Naive thymus-derived CD4-positive, alpha-beta T cell (primary cell): ENCODE measurements around the gene FBXO33. TPM values are rescaled to one million over a fixed set of nuclear protein-coding genes. Genes with fewer than 3 reads are reported as not detected.

Experiments used
- ATAC-seq: fragments of 150-1000 bp; cut with Tn5 transposase; 2 replicates; pipeline ENCODE4 v1.10.0; 2021; ENCODE audit warnings: mild to moderate bottlenecking, moderate library complexity
- CTCF ChIA-PET: fragments of 350-600 bp; sonication (Branson Sonifier 250); formaldehyde crosslinking; loops from one replicate; lab custom pipeline; 2021; ENCODE audit warnings: antibody characterized with exemption; lab: Charles Lee
- POLR2A ChIA-PET: fragments of 350-600 bp; sonication (Branson Sonifier 250); formaldehyde crosslinking; loops from one replicate; lab custom pipeline; 2021; ENCODE audit warnings: antibody characterized with exemption, inconsistent platforms; lab: Charles Lee
- DNase-seq, 9 donors: peaks; one replicate each; pipeline versions ENCODE4 v3.0.0 to v3.0.0-alpha.2; 2020 to 2022; ENCODE audit warnings: mixed read lengths in 1 of 9
- H3K27ac ChIP-seq: one replicate; pipeline ENCODE4 v1.7.0; 2013; ENCODE audit warnings: mild to moderate bottlenecking, low read depth, low read length, moderate library complexity
- H3K27me3 ChIP-seq, 2 donors: one replicate each; pipeline ENCODE4 v1.7.0; 2013; ENCODE audit warnings: low read length in 2 of 2, mild to moderate bottlenecking in 2 of 2, moderate library complexity in 2 of 2; ENCODE audit not compliant: control insufficient read depth in 2 of 2, insufficient read depth in 2 of 2
- H3K36me3 ChIP-seq, 3 experiments: 1 replicate in 2 of 3; 2 replicates in 1 of 3; pipeline ENCODE4 v1.7.0; 2013; ENCODE audit warnings: low read length in 3 of 3, mild to moderate bottlenecking in 3 of 3, moderate library complexity in 1 of 3; ENCODE audit not compliant: insufficient read depth in 3 of 3, control insufficient read depth in 2 of 3
- H3K4me1 ChIP-seq, 2 donors: one replicate each; pipeline ENCODE4 v1.7.0; 2013; ENCODE audit warnings: low read length in 2 of 2, mild to moderate bottlenecking in 2 of 2, moderate library complexity in 1 of 2; ENCODE audit not compliant: control insufficient read depth in 2 of 2, insufficient read depth in 2 of 2
- H3K4me3 ChIP-seq: 2 replicates; pipeline ENCODE4 v1.7.0; 2013; ENCODE audit warnings: mild to moderate bottlenecking, low read length
- H3K9me3 ChIP-seq, 3 experiments: 1 replicate in 2 of 3; 2 replicates in 1 of 3; pipeline ENCODE4 v1.7.0; 2013; ENCODE audit warnings: low read length in 3 of 3; ENCODE audit not compliant: control insufficient read depth in 2 of 3
- H3K27ac Mint-ChIP-seq, 9 donors: one replicate each; pipeline ENCODE4 v1.8.0; 2020 to 2022; ENCODE audit warnings: mixed read lengths in 9 of 9, mild to moderate bottlenecking in 8 of 9, moderate library complexity in 5 of 9, inconsistent platforms in 2 of 9
- H3K27me3 Mint-ChIP-seq, 5 donors: one replicate each; pipeline ENCODE4 v1.8.0; 2021 to 2022; ENCODE audit warnings: mixed read lengths in 5 of 5, mild to moderate bottlenecking in 1 of 5
- H3K36me3 Mint-ChIP-seq, 5 donors: one replicate each; pipeline ENCODE4 v1.8.0; 2020 to 2022; ENCODE audit warnings: mixed read lengths in 5 of 5, mild to moderate bottlenecking in 3 of 5, inconsistent platforms in 1 of 5
- H3K4me1 Mint-ChIP-seq, 7 donors: one replicate each; pipeline ENCODE4 v1.8.0; 2020 to 2022; ENCODE audit warnings: mixed read lengths in 7 of 7, mild to moderate bottlenecking in 3 of 7, inconsistent platforms in 1 of 7
- H3K4me3 Mint-ChIP-seq, 10 donors: one replicate each; pipeline ENCODE4 v1.8.0; 2020 to 2022; ENCODE audit warnings: mild to moderate bottlenecking in 10 of 10, mixed read lengths in 10 of 10, moderate library complexity in 6 of 10, inconsistent platforms in 2 of 10
- H3K9me3 Mint-ChIP-seq, 11 donors: one replicate each; pipeline ENCODE4 v1.8.0; 2020 to 2022; ENCODE audit warnings: mixed read lengths in 11 of 11, mild to moderate bottlenecking in 4 of 11, inconsistent platforms in 1 of 11, moderate library complexity in 1 of 11
- intact Hi-C, 2 donors: fragments of 100-400 bp; cut with micrococcal nuclease; formaldehyde crosslinking; loops; one replicate each; pipeline ENCODE4 v1.15.1; 2023
- polyA plus RNA-seq, 2 donors: library from polyadenylated mRNA; unstranded; fragments of 300-500 nt; fragmentation: Illumina TruSeq; gene quantifications; one replicate each; pipeline ENCODE4 v1.2.3, GENCODE V29; 2021
- total RNA-seq, 6 experiments: library from RNA in 5 of 6; stranded (reverse) in 5 of 6; gene quantifications; 1 replicate in 5 of 6; 2 replicates in 1 of 6; pipeline ENCODE4 v1.2.3 and lab custom pipeline; 2021 to 2026

The FBXO33 gene
- total and polyA plus RNA-seq, 7 experiments from 2014 or later: 16.5 to 68.2 (median 25.8) TPM

- POLR2A ChIA-PET: interaction anchor here (0.6 to 3.5 kb wide), 3 partner anchors 8 to 330 kb away, joined by 3 to 36 read pairs (median 3); partner anchors contain the start of gene SEC23A
- DNase-seq: no peak
- intact Hi-C loops: loop anchor here (2.0 to 10.0 kb wide), 3 partner anchors 17 to 1369 kb away; no protein-coding TSS in a partner anchor
- peak overlapping the region; percentile 90 to 100 (median 100) for H3K27ac Mint-ChIP-seq
- peaks cover 0 to 2% (median 0%) of the 10 kb centered on the region in 5 donors for H3K27me3 Mint-ChIP-seq
- peaks cover 0 to 7% (median 0%) of the 10 kb centered on the region in 3 experiments for H3K36me3 ChIP-seq
- H3K4me3 Mint-ChIP-seq: peak overlapping the region; percentile 99 to 100 (median 100)
- peak overlapping the region; percentile 83 for H3K27ac ChIP-seq
- peaks cover 27 to 37% (median 34%) of the 10 kb centered on the region in 7 donors for H3K4me1 Mint-ChIP-seq
- H3K4me3 ChIP-seq: peak overlapping the region; percentile 95
- H3K4me1 ChIP-seq: peaks cover 24 to 28% of the 10 kb centered on the region in 2 donors
- CTCF ChIA-PET: no interaction called here
- peaks cover 0 to 6% (median 0%) of the 10 kb centered on the region in 5 donors for H3K36me3 Mint-ChIP-seq
- ATAC-seq: no peak
- peaks cover 0 to 4% (median 0%) of the 10 kb centered on the region in 11 donors for H3K9me3 Mint-ChIP-seq
- H3K27me3 ChIP-seq: no peaks in the 10 kb centered on the region
- H3K9me3 ChIP-seq: no peaks in the 10 kb centered on the region
These were observed 1.2 kb upstream of the FBXO33 start for GRCh38 chr14:39433452-39433813.

DNA sequence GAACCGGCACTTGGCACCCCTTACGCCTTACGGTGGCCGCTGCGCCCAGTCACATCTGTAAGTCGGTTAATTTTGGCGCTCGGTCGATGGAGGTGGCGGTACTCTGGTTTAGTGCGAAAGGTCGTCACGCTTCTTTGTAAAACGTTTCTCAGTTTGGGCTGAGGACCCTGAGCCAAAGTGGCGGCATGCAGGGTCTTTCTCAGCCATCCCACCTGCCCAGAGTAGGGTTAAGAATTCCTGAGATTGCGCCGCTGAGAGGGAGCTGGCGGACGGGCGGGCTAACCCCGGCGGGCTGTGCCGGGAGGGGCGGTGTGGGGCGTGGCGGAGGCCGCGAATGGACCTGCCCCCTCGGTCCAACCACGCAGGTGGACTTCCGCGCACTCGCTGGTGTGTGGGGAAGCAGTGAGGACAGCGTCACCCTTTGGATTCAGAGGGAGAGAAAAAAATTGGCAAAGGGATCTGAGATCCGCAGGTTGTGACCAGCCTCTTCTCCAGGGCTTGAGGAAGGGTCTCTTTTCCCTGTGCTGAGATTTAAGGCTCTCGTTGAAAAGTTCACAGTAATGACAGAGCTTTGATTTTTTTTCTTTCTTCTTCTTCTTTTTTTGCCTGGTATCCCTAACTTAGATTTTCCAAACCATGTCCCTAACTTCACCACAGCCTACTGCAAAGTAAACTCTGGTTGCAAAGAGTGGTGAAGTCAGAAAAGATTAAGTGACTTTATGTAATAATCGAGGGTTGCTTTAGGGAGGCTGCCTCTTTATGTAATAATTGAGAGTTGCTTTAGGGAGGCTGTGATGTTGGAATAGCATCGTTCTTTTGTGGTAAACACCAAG lies 602 bp upstream of the FBXO33 start:
- Histone ChIP-seq H3K27ac (peak overlapping the region; percentile 83), H3K9me3 (no peaks in the 10 kb centered on the region), H3K27me3 (no peaks in the 10 kb centered on the region), H3K4me3 (peak overlapping the region; percentile 95), H3K36me3 (peaks cover 0 to 7% (median 0%) of the 10 kb centered on the region in 3 experiments), H3K4me1 (peaks cover 26 to 32% of the 10 kb centered on the region in 2 donors)
- peaks cover 0 to 2% (median 0%) of the 10 kb centered on the region in 5 donors for H3K27me3 Mint-ChIP-seq
- peaks cover 0 to 4% (median 0%) of the 10 kb centered on the region in 11 donors for H3K9me3 Mint-ChIP-seq
- peak overlapping the region; percentile 90 to 100 (median 100) for H3K27ac Mint-ChIP-seq
- H3K4me1 Mint-ChIP-seq: peaks cover 31 to 43% (median 39%) of the 10 kb centered on the region in 7 donors
- POLR2A ChIA-PET: interaction anchor here (0.5 to 3.7 kb wide), 18 partner anchors 9 to 330 kb away, joined by 3 to 40 read pairs (median 6); partner anchors contain the start of genes GEMIN2, PNN, SEC23A and TRAPPC6B
- intact Hi-C loops: loop anchor here (1.0 to 10.0 kb wide), 9 partner anchors 16 to 1368 kb away; partner anchors contain the start of genes GEMIN2 (in 2 of the 2), PNN (in 2 of the 2), SEC23A (in 2 of the 2) and TRAPPC6B (in 2 of the 2)
- DNase-seq: peak in 7 of 9 donors; percentile 36 to 82 (median 45)
- peaks cover 0 to 6% (median 0%) of the 10 kb centered on the region in 5 donors for H3K36me3 Mint-ChIP-seq
- peak overlapping the region; percentile 99 to 100 (median 100) for H3K4me3 Mint-ChIP-seq
- CTCF ChIA-PET: interaction anchor here (1.2 kb wide), 1 partner anchor 10 kb away, joined by 3 read pairs; no protein-coding TSS in a partner anchor
- peak; percentile 60 for ATAC-seq

- ChIA-PET POLR2A (interaction anchor here (0.5 to 3.7 kb wide), 21 partner anchors 10 to 1351 kb away, joined by 3 to 40 read pairs (median 5); partner anchors contain the start of genes GEMIN2, PNN, SEC23A and TRAPPC6B), CTCF (interaction anchor here (1.2 kb wide), 1 partner anchor 8 kb away, joined by 3 read pairs; no protein-coding TSS in a partner anchor)
- DNase-seq (peak; percentile 32 to 85 (median 53)), ATAC-seq (no peak)
- H3K27ac ChIP-seq: peak overlapping the region; percentile 99
- peaks cover 39 to 56% (median 49%) of the 10 kb centered on the region in 7 donors for H3K4me1 Mint-ChIP-seq
- H3K27me3 Mint-ChIP-seq: peaks cover 0 to 2% (median 0%) of the 10 kb centered on the region in 5 donors
- peaks cover 0 to 7% (median 0%) of the 10 kb centered on the region in 3 experiments for H3K36me3 ChIP-seq
- H3K4me1 ChIP-seq: peaks cover 30 to 40% of the 10 kb centered on the region in 2 donors
- intact Hi-C loops: loop anchor here (1.0 to 10.0 kb wide), 9 partner anchors 15 to 1367 kb away; partner anchors contain the start of genes GEMIN2 (in 2 of the 2), PNN (in 2 of the 2), SEC23A (in 2 of the 2) and TRAPPC6B (in 2 of the 2)
- H3K27me3 ChIP-seq: no peaks in the 10 kb centered on the region
- H3K9me3 Mint-ChIP-seq: peaks cover 0 to 4% (median 0%) of the 10 kb centered on the region in 11 donors
- peak overlapping the region; percentile 99 to 100 (median 100) for H3K4me3 Mint-ChIP-seq
- peak overlapping the region; percentile 100 for H3K27ac Mint-ChIP-seq
- H3K36me3 Mint-ChIP-seq: peaks cover 0 to 3% (median 0%) of the 10 kb centered on the region in 5 donors
- no peaks in the 10 kb centered on the region for H3K9me3 ChIP-seq
- H3K4me3 ChIP-seq: peak overlapping the region; percentile 98
These were observed 636 bp downstream of the FBXO33 start for GRCh38 chr14:39431416-39432178.

DNA sequence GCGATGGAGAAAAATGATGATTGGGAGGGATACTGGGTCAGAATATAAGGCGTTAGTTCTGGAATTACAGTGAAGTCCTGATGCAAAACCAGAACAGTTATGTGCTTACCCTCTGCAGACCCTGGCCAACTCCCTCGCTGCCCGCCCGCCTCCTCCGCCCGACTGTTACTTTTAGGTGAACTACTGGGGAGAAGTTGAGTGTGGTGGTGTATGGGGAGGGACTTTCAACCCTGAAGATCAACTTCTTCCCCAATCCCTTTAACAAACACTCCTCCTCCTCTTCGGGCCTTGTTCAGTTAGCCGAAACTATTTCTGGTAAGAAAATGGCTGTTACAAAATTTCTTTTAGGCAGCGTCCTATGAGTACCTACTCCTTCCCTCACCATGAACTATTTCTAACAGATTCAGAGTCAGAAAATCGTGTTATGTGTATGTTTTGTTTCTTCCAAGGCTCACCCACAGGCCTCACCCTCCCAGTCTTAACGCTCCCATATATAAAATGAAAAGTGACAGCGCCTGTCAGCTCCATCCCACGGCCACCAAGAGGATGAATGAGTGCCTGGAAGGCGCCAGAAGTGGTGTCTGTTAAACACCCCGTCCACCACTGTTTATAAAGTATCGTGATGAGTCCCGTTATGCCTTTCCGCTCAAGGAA lies 1.3 kb downstream of the FBXO33 start:
- CTCF ChIA-PET: no interaction called here
- H3K4me1 ChIP-seq: peaks cover 35 to 45% of the 10 kb centered on the region in 2 donors
- no peak for ATAC-seq

GRCh38 chr14:39428118-39428517 lies 4.1 kb downstream of the FBXO33 start:
- H3K27ac Mint-ChIP-seq: peak overlapping the region in 3 of 9 donors; percentile 40 to 76 (median 56)
- Histone ChIP-seq H3K36me3 (peaks cover 0 to 7% (median 0%) of the 10 kb centered on the region in 3 experiments), H3K9me3 (no peaks in the 10 kb centered on the region), H3K27ac (no peak overlapping the region), H3K4me3 (no peak overlapping the region), H3K27me3 (no peaks in the 10 kb centered on the region), H3K4me1 (peaks cover 33 to 43% of the 10 kb centered on the region in 2 donors)
- peaks cover 0 to 5% (median 0%) of the 10 kb centered on the region in 5 donors for H3K36me3 Mint-ChIP-seq
- peak overlapping the region in 9 of 10 donors; percentile 22 to 100 (median 99) for H3K4me3 Mint-ChIP-seq
- H3K4me1 Mint-ChIP-seq: peaks cover 52 to 82% (median 74%) of the 10 kb centered on the region in 7 donors
- peaks cover 0 to 4% (median 0%) of the 10 kb centered on the region in 11 donors for H3K9me3 Mint-ChIP-seq
- DNase-seq (no peak), ATAC-seq (no peak)
- intact Hi-C loops: loop anchor here in 1 of 2 donors (5.0 kb wide), 1 partner anchor 116 kb away; no protein-coding TSS in a partner anchor
- CTCF ChIA-PET: interaction anchor here (2.3 kb wide), 1 partner anchor 197 kb away, joined by 7 read pairs; no protein-coding TSS in a partner anchor
- H3K27me3 Mint-ChIP-seq: peaks cover 0 to 2% (median 0%) of the 10 kb centered on the region in 5 donors
- POLR2A ChIA-PET: no interaction called here

More for the DNA sequence above, 1.3 kb downstream of the FBXO33 start:
- Histone ChIP-seq H3K27ac (peak overlapping the region; percentile 99), H3K27me3 (no peaks in the 10 kb centered on the region), H3K9me3 (no peaks in the 10 kb centered on the region), H3K36me3 (peaks cover 0 to 7% (median 0%) of the 10 kb centered on the region in 3 experiments), H3K4me3 (peak overlapping the region; percentile 98)
- peaks cover 0 to 4% (median 0%) of the 10 kb centered on the region in 11 donors for H3K9me3 Mint-ChIP-seq
- intact Hi-C loops: loop anchor here in 1 of 2 donors (1.0 to 10.0 kb wide), 2 partner anchors 160 to 1356 kb away; no protein-coding TSS in a partner anchor
- POLR2A ChIA-PET: interaction anchor here (0.9 to 3.7 kb wide), 14 partner anchors 9 to 328 kb away, joined by 3 to 40 read pairs (median 11); partner anchors contain the start of genes GEMIN2, PNN, SEC23A and TRAPPC6B
- H3K27me3 Mint-ChIP-seq: peaks cover 0 to 2% (median 0%) of the 10 kb centered on the region in 5 donors
- DNase-seq: peak in 1 of 9 donors; percentile 27
- H3K4me1 Mint-ChIP-seq: peaks cover 45 to 62% (median 56%) of the 10 kb centered on the region in 7 donors
- peak overlapping the region; percentile 93 to 100 (median 99) for H3K4me3 Mint-ChIP-seq
- H3K27ac Mint-ChIP-seq: peak overlapping the region; percentile 96 to 100 (median 97)
- peaks cover 0 to 5% (median 0%) of the 10 kb centered on the region in 5 donors for H3K36me3 Mint-ChIP-seq
